Astrocyte of the spinal cord (primary cell): ENCODE results near the gene KCNQ1.
A peak's percentile ranks its signal among the peaks of the same experiment; 100 is the strongest.

Source experiments
- DNase-seq: peaks from one replicate; pipeline ENCODE4 v3.0.0; 2011; ENCODE audit warnings: low read depth, low spot score
- H3K4me3 ChIP-seq: 2 replicates; pipeline ENCODE4 v1.5.1; 2011; ENCODE audit warnings: low read depth, mild to moderate bottlenecking, low read length, moderate library complexity
- CTCF ChIP-seq: IDR thresholded peaks from 2 replicates; pipeline ENCODE4 v1.5.1; 2012; ENCODE audit warnings: low read depth, mild to moderate bottlenecking, low read length, inconsistent platforms
- in situ Hi-C: cut with HindIII; loops from 2 replicates; pipeline ENCODE4 v1.10.0; 2017; ENCODE audit warnings: low sequenced_read_pairs

The KCNQ1 gene

DNA sequence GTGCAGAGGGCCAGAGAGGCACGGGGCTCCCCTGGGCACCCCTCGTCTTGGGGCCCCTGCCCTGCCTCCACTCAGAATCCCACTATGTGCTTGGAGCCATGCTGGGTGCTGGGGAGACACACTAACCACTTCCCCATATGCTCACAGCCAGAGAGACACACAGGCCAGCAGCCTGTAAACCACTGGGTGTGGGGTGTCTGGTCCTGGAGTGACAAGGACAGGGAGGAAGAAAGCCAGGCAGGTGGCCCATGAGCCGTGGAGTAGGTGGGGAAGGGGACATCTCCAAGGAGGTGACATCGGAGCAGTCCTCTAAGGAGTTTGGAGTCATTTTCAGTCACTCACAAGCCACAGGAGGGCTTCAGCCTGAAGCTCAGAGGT is 381.9 kb downstream of the KCNQ1 start:
- in situ Hi-C loops, result no loop called here
- no peak for TF ChIP-seq CTCF
- DNase-seq, result no peak
- H3K4me3 ChIP-seq, result no peak overlapping the region

DNA sequence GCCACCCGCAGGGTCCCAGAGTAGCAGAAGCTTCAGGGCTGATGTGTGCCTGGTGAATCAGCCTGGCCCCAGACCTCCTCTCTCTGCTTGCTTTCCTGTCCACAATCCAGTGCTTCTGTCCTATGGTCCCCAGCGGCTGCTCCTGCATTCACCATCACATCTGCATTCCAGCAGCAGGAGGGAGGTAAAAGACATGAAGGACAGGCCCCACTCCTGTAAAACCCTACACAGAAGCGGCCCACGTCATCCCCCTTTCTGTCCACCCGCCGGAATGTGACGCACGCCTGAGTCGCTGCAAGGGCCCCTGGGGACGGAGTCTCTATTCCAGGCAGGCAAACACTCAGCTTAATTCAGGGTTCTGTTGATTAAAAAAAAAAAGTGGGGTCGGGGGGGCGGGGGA is 382.4 kb downstream of the KCNQ1 start:
- DNase-seq, result peak; percentile 21
- TF ChIP-seq CTCF, result no peak
- H3K4me3 ChIP-seq, result no peak overlapping the region
- in situ Hi-C loops, result no loop called here

- TF ChIP-seq CTCF, result no peak
- no peak overlapping the region for H3K4me3 ChIP-seq
- no peak for DNase-seq
- in situ Hi-C loops, result no loop called here
Measured at GRCh38 chr11:2827792-2828191, 383.0 kb downstream of the KCNQ1 start.

DNA sequence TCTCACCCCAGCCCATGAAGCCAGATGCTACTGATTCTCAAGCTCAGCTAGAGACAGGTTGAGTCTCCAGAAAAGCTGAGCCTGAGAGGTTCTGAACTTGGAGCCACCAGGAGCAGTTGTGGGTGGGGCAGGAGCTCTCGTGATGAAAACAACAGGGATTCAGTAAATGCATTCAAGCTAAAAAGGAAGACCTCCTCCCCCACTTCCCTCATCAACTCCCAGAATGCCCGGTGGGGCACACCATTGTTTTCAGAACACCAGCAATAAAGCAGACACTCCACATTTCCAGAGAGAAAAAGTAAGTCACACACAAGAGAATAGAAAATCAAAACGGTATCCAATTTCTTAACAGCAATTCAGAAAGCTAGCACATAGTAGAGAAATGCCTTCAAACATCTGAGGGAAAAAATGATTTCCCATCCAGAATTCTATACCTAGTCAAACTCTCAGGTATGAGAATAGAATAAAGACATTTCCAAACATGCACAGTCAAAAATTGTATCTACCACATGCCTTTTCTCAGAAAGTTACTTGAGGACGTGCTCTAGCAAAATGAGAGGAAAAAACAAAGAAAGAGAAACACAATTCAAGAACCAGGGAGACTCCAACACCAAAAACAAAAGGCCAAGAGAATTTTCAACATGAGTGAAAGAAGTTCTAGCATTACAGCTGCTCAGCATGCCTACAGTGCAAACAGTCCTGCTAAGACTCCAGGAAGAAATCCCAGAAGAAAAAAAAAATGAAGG is 383.9 kb downstream of the KCNQ1 start:
- no peak for TF ChIP-seq CTCF
- no peak for DNase-seq
- H3K4me3 ChIP-seq, result no peak overlapping the region
- in situ Hi-C loops, result no loop called here

GRCh38 chr11:2830030-2830812 is 385.4 kb downstream of the KCNQ1 start:
- DNase-seq, result no peak
- in situ Hi-C loops, result no loop called here
- H3K4me3 ChIP-seq, result no peak overlapping the region
- no peak for TF ChIP-seq CTCF

- no peak overlapping the region for H3K4me3 ChIP-seq
- in situ Hi-C loops, result no loop called here
- DNase-seq, result no peak
- no peak for TF ChIP-seq CTCF
Measured at GRCh38 chr11:2830886-2831285, 386.1 kb downstream of the KCNQ1 start.
